GM23338 (cell line): ENCODE data around the gene OR1K1. TPM values are rescaled to one million over a fixed set of nuclear protein-coding genes. Genes with fewer than 3 reads are reported as not detected.

ENCODE experiments used
- EZH2 ChIP-seq: fragments of 200-600 bp; sonication (generic); IDR thresholded peaks from one replicate; pipeline ENCODE4 v1.8.0; 2017; ENCODE audit warnings: antibody characterized with exemption, mild to moderate bottlenecking, low read depth; ENCODE audit not compliant: unreplicated experiment
- JUNB ChIP-seq: IDR thresholded peaks from one replicate; pipeline ENCODE4 v1.6.1; 2016; ENCODE audit warnings: antibody characterized with exemption; ENCODE audit not compliant: unreplicated experiment
- STAT1 ChIP-seq: IDR thresholded peaks from one replicate; pipeline ENCODE4 v1.6.1; 2016; ENCODE audit warnings: antibody characterized with exemption; ENCODE audit not compliant: unreplicated experiment
- ZNF331 ChIP-seq: fragments of 250-450 bp; sonication (Bioruptor Pico); IDR thresholded peaks from 2 replicates; pipeline ENCODE4 v1.5.0; 2020; ENCODE audit warnings: low read depth, mild to moderate bottlenecking, moderate library complexity
- polyA plus RNA-seq: library from polyadenylated mRNA; unstranded; fragments of >200 nt; fragmentation: Nextera tagmentation; extraction: Ambion mirVana; gene quantifications from 2 replicates; pipeline ENCODE4 v1.2.1, GENCODE V29; 2016
- total RNA-seq: library from RNA; depleted of rRNA; stranded (reverse); fragments of >200 nt; shearing (Covaris generic); gene quantifications from 2 replicates; pipeline ENCODE4 v1.2.3, GENCODE V29; 2014; rRNA removed
- TF ChIP-seq, protein P1 (sequence below): fragments of 250-450 bp; sonication (Bioruptor Pico); IDR thresholded peaks from 2 replicates; pipeline ENCODE4 v1.5.0; 2020; ENCODE audit warnings: mild to moderate bottlenecking, moderate library complexity
- TF ChIP-seq, protein P2 (sequence below): IDR thresholded peaks from 2 replicates; pipeline ENCODE4 v1.6.1; 2016; ENCODE audit warnings: antibody characterized with exemption

Gene OR1K1
- total and polyA plus RNA-seq, 2 experiments from 2014 or later = not detected

DNA sequence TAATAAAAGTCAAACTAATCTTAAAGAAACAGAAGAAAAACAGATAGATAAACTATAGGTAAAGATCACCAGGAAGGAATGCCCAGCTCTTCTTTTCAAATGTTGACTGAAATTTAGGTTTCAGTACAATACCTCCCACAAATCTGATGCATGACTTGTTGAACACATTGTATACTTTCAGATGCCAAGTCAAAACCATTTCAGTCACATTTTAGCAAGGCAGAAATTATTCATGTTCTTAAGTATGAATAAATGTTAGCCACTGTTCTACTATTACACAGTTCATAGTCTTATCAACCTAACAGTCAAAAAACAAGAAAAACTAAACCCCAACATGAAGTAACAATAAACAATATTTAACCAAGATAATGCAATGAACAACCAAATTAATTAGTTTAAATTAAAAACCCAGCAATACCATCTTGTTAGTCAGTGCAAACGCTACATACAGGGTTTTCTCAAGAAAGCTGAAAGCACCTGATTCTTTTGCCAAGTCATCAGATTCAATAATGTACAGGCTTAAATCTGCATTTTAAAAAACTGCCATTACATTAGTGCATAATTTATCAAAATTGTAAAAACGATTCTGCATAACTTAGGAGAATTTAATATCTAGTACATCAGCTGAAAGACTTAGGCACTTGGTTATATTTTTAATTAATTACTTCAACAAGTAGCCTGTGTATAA, 48.5 kb downstream of the OR1K1 start (continued):
- no peak for TF ChIP-seq JUNB
- TF ChIP-seq, protein P1, sequence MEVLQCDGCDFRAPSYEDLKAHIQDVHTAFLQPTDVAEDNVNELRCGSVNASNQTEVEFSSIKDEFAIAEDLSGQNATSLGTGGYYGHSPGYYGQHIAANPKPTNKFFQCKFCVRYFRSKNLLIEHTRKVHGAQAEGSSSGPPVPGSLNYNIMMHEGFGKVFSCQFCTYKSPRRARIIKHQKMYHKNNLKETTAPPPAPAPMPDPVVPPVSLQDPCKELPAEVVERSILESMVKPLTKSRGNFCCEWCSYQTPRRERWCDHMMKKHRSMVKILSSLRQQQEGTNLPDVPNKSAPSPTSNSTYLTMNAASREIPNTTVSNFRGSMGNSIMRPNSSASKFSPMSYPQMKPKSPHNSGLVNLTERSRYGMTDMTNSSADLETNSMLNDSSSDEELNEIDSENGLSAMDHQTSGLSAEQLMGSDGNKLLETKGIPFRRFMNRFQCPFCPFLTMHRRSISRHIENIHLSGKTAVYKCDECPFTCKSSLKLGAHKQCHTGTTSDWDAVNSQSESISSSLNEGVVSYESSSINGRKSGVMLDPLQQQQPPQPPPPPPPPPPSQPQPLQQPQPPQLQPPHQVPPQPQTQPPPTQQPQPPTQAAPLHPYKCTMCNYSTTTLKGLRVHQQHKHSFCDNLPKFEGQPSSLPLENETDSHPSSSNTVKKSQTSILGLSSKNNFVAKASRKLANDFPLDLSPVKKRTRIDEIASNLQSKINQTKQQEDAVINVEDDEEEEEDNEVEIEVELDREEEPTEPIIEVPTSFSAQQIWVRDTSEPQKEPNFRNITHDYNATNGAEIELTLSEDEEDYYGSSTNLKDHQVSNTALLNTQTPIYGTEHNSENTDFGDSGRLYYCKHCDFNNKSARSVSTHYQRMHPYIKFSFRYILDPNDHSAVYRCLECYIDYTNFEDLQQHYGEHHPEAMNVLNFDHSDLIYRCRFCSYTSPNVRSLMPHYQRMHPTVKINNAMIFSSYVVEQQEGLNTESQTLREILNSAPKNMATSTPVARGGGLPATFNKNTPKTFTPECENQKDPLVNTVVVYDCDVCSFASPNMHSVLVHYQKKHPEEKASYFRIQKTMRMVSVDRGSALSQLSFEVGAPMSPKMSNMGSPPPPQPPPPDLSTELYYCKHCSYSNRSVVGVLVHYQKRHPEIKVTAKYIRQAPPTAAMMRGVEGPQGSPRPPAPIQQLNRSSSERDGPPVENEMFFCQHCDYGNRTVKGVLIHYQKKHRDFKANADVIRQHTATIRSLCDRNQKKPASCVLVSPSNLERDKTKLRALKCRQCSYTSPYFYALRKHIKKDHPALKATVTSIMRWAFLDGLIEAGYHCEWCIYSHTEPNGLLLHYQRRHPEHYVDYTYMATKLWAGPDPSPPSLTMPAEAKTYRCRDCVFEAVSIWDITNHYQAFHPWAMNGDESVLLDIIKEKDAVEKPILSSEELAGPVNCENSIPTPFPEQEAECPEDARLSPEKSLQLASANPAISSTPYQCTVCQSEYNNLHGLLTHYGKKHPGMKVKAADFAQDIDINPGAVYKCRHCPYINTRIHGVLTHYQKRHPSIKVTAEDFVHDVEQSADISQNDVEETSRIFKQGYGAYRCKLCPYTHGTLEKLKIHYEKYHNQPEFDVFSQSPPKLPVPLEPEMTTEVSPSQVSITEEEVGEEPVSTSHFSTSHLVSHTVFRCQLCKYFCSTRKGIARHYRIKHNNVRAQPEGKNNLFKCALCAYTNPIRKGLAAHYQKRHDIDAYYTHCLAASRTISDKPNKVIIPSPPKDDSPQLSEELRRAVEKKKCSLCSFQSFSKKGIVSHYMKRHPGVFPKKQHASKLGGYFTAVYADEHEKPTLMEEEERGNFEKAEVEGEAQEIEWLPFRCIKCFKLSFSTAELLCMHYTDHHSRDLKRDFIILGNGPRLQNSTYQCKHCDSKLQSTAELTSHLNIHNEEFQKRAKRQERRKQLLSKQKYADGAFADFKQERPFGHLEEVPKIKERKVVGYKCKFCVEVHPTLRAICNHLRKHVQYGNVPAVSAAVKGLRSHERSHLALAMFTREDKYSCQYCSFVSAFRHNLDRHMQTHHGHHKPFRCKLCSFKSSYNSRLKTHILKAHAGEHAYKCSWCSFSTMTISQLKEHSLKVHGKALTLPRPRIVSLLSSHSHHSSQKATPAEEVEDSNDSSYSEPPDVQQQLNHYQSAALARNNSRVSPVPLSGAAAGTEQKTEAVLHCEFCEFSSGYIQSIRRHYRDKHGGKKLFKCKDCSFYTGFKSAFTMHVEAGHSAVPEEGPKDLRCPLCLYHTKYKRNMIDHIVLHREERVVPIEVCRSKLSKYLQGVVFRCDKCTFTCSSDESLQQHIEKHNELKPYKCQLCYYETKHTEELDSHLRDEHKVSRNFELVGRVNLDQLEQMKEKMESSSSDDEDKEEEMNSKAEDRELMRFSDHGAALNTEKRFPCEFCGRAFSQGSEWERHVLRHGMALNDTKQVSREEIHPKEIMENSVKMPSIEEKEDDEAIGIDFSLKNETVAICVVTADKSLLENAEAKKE (CRISPR knock-in tag) = no peak
- TF ChIP-seq, protein P2, sequence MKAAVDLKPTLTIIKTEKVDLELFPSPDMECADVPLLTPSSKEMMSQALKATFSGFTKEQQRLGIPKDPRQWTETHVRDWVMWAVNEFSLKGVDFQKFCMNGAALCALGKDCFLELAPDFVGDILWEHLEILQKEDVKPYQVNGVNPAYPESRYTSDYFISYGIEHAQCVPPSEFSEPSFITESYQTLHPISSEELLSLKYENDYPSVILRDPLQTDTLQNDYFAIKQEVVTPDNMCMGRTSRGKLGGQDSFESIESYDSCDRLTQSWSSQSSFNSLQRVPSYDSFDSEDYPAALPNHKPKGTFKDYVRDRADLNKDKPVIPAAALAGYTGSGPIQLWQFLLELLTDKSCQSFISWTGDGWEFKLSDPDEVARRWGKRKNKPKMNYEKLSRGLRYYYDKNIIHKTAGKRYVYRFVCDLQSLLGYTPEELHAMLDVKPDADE = no peak
- TF ChIP-seq ZNF331 (CRISPR knock-in tag) = no peak
- TF ChIP-seq EZH2 = no peak
- TF ChIP-seq STAT1 = no peak

Other genes starting within 250 kb of the OR1K1 start
- not detected in 2 replicates for gene OR1N2, start 247.0 kb upstream of the OR1K1 start, total RNA-seq
- not detected in 2 replicates for gene OR1N2, start 247.0 kb upstream of the OR1K1 start, polyA plus RNA-seq
- not detected in 2 replicates for gene OR1L8, start 216.7 kb upstream of the OR1K1 start, total RNA-seq
- gene OR1L8, start 216.7 kb upstream of the OR1K1 start, polyA plus RNA-seq = not detected in 2 replicates
- not detected in 2 replicates for gene OR1Q1, start 185.4 kb upstream of the OR1K1 start, total RNA-seq
- not detected in 2 replicates for gene OR1Q1, start 185.4 kb upstream of the OR1K1 start, polyA plus RNA-seq
- not detected in 2 replicates for gene OR1B1, start 142.5 kb upstream of the OR1K1 start, total RNA-seq
- not detected in 2 replicates for gene OR1B1, start 142.5 kb upstream of the OR1K1 start, polyA plus RNA-seq
- gene OR1L1, start 138.4 kb upstream of the OR1K1 start, total RNA-seq = not detected in 2 replicates
- not detected in 2 replicates for gene OR1L1, start 138.4 kb upstream of the OR1K1 start, polyA plus RNA-seq
- gene OR1L3, start 125.0 kb upstream of the OR1K1 start, total RNA-seq = not detected in 2 replicates
- not detected in 2 replicates for gene OR1L3, start 125.0 kb upstream of the OR1K1 start, polyA plus RNA-seq
- gene OR1L4, start 76.1 kb upstream of the OR1K1 start, total RNA-seq = not detected in 2 replicates
- gene OR1L4, start 76.1 kb upstream of the OR1K1 start, polyA plus RNA-seq = not detected in 2 replicates
- gene OR1L6, start 57.8 kb upstream of the OR1K1 start, total RNA-seq = not detected in 2 replicates
- not detected in 2 replicates for gene OR1L6, start 57.8 kb upstream of the OR1K1 start, polyA plus RNA-seq
- not detected in 2 replicates for gene OR5C1, start 11.2 kb upstream of the OR1K1 start, total RNA-seq
- gene OR5C1, start 11.2 kb upstream of the OR1K1 start, polyA plus RNA-seq = not detected in 2 replicates
- 21.2 and 26.6 TPM in 2 replicates for gene PDCL, start 28.5 kb downstream of the OR1K1 start, total RNA-seq
- 15.5 and 16.6 TPM in 2 replicates for gene PDCL, start 28.5 kb downstream of the OR1K1 start, polyA plus RNA-seq
- gene RC3H2, start 105.2 kb downstream of the OR1K1 start, total RNA-seq = 37.5 and 42.1 TPM in 2 replicates
- 20.6 and 24.9 TPM in 2 replicates for gene RC3H2, start 105.2 kb downstream of the OR1K1 start, polyA plus RNA-seq
- 12.7 and 16.9 TPM in 2 replicates for gene ZBTB6, start 113.2 kb downstream of the OR1K1 start, total RNA-seq
- gene ZBTB6, start 113.2 kb downstream of the OR1K1 start, polyA plus RNA-seq = 3.2 and 4.0 TPM in 2 replicates
- 9.0 and 9.7 TPM in 2 replicates for gene ZBTB26, start 131.4 kb downstream of the OR1K1 start, total RNA-seq
- 2.7 and 3.0 TPM in 2 replicates for gene ZBTB26, start 131.4 kb downstream of the OR1K1 start, polyA plus RNA-seq
- gene RABGAP1, start 140.9 kb downstream of the OR1K1 start, total RNA-seq = 33.9 and 34.0 TPM in 2 replicates
- gene RABGAP1, start 140.9 kb downstream of the OR1K1 start, polyA plus RNA-seq = 8.1 and 8.5 TPM in 2 replicates
- gene GPR21, start 233.5 kb downstream of the OR1K1 start, total RNA-seq = 0.90 and 1.9 TPM in 2 replicates
- gene GPR21, start 233.5 kb downstream of the OR1K1 start, polyA plus RNA-seq = 0.24 TPM in 1 of 2 replicates, not detected in the other